ENCODE results near the gene DMRTA1.
"Not testable (repeated sequence)": the region's sequence is repeated elsewhere in the genome, so short reads cannot be mapped to it uniquely, and the experiment has no call there.

The DMRTA1 gene

GRCh38 chr9:22427226-22427880, 19.3 kb upstream of the DMRTA1 start:
- H3K4me1 ChIP-seq (ENCODE audit: control insufficient read depth in 2 of 2, insufficient read depth in 2 of 2, low read length in 2 of 2): no peaks in the 10 kb centered on the region
- no peak overlapping the region for H3K9ac ChIP-seq (ENCODE audit: low read depth in 1 of 2, low read length in 2 of 2)
- H3K27me3 ChIP-seq (ENCODE audit: control insufficient read depth in 2 of 2, insufficient read depth in 2 of 2, low read length in 2 of 2): no peaks in the 10 kb centered on the region
- no peak overlapping the region for H3K27ac ChIP-seq (ENCODE audit: low read depth in 2 of 2, low read length in 2 of 2)
- H3K36me3 ChIP-seq (ENCODE audit: control insufficient read depth in 2 of 2, insufficient read depth in 2 of 2, low read length in 2 of 2): no peaks in the 10 kb centered on the region
- no peak overlapping the region for H3K4me3 ChIP-seq (ENCODE audit: low read length in 2 of 2)
- H3K9me3 ChIP-seq (ENCODE audit: control insufficient read depth in 2 of 2, low read length in 2 of 2): no peaks in the 10 kb centered on the region

DNA sequence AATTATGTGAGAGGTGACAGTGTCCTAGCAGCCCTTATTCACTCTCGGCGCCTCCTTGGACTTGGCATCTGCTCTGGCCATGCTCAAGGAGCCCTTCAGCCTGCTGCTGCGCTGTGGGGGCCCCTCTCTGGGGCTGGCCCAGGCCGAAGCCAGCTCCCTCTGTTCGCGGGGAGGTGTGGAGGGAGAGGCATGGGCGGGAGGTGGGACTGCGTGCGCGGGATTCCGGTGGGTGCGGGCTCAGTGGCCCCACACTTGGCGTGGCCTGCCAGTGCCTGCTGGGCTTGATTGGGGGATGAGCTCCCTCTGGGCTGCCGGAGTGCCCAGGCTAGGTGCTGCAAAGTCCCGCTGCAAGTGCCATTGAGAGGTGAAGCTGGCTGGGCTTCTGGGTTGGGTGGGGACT, 12.9 kb upstream of the DMRTA1 start:
- no peak overlapping the region for H3K9ac ChIP-seq (ENCODE audit: low read depth in 1 of 2, low read length in 2 of 2)
- H3K4me1 ChIP-seq (ENCODE audit: control insufficient read depth in 2 of 2, insufficient read depth in 2 of 2, low read length in 2 of 2): no peaks in the 10 kb centered on the region
- H3K27me3 ChIP-seq (ENCODE audit: control insufficient read depth in 2 of 2, insufficient read depth in 2 of 2, low read length in 2 of 2): no peaks in the 10 kb centered on the region

DNA sequence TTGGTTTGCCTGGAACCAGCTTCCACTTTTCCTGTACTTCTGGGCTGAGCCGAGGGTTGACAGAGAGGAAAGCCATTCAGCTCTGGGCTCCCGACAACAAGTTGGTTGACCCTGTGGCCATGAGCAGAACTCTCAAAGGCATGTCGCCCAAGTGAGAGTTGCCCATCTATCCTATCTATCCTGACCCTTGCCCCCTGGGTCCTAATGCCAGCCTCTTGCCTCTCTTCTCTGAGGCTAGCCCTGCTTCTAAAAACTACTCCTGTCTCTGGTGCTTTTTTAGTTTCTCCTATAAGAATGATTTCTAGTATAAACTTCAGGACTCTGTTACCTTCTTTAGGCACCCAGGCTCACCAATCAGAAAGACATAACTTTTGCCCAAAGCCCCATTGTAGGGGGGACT, 11.4 kb upstream of the DMRTA1 start:
- H3K9ac ChIP-seq (ENCODE audit: low read depth in 1 of 2, low read length in 2 of 2); H3K4me1 ChIP-seq (ENCODE audit: control insufficient read depth in 2 of 2, insufficient read depth in 2 of 2, low read length in 2 of 2); H3K9me3 ChIP-seq (ENCODE audit: control insufficient read depth in 2 of 2, low read length in 2 of 2); H3K36me3 ChIP-seq (ENCODE audit: control insufficient read depth in 2 of 2, insufficient read depth in 2 of 2, low read length in 2 of 2); H3K27ac ChIP-seq (ENCODE audit: low read depth in 2 of 2, low read length in 2 of 2); H3K4me3 ChIP-seq (ENCODE audit: low read length in 2 of 2); H3K27me3 ChIP-seq (ENCODE audit: control insufficient read depth in 2 of 2, insufficient read depth in 2 of 2, low read length in 2 of 2): not testable (repeated sequence)

More for the DNA sequence above, 12.9 kb upstream of the DMRTA1 start:
- no peak overlapping the region for H3K27ac ChIP-seq (ENCODE audit: low read depth in 2 of 2, low read length in 2 of 2)
- no peaks in the 10 kb centered on the region for H3K36me3 ChIP-seq (ENCODE audit: control insufficient read depth in 2 of 2, insufficient read depth in 2 of 2, low read length in 2 of 2)
- no peak overlapping the region for H3K4me3 ChIP-seq (ENCODE audit: low read length in 2 of 2)
- H3K9me3 ChIP-seq (ENCODE audit: control insufficient read depth in 2 of 2, low read length in 2 of 2): no peaks in the 10 kb centered on the region

- not testable (repeated sequence) for H3K27me3 ChIP-seq (ENCODE audit: control insufficient read depth in 2 of 2, insufficient read depth in 2 of 2, low read length in 2 of 2); H3K9ac ChIP-seq (ENCODE audit: low read depth in 1 of 2, low read length in 2 of 2); H3K9me3 ChIP-seq (ENCODE audit: control insufficient read depth in 2 of 2, low read length in 2 of 2); H3K36me3 ChIP-seq (ENCODE audit: control insufficient read depth in 2 of 2, insufficient read depth in 2 of 2, low read length in 2 of 2); H3K4me3 ChIP-seq (ENCODE audit: low read length in 2 of 2); H3K27ac ChIP-seq (ENCODE audit: low read depth in 2 of 2, low read length in 2 of 2); H3K4me1 ChIP-seq (ENCODE audit: control insufficient read depth in 2 of 2, insufficient read depth in 2 of 2, low read length in 2 of 2)
Observed at GRCh38 chr9:22437461-22438067, 9.1 kb upstream of the DMRTA1 start.

DNA sequence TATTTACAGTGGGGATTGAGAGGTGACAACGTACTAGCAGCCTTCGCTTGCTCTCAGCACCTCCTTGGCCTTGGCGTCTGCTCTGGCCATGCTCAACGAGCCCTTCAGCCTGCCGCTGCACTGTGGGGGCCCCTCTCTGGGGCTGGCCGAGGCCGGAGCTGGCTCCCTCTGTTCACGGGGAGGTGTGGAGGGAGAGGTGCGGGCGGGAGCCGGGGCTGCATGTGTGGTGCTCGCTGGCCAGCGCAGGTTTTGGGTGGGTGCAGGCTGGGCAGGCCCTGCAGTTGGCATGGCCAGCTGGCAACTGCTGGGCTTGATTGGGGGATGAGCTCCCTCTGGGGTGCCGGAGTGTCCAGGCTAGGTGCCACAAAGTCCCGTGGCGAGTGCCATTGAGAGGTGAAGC, 5.8 kb upstream of the DMRTA1 start:
- no peak overlapping the region for H3K27ac ChIP-seq (ENCODE audit: low read depth in 2 of 2, low read length in 2 of 2)
- H3K4me1 ChIP-seq (ENCODE audit: control insufficient read depth in 2 of 2, insufficient read depth in 2 of 2, low read length in 2 of 2): no peaks in the 10 kb centered on the region
- H3K4me3 ChIP-seq (ENCODE audit: low read length in 2 of 2): no peak overlapping the region
- H3K27me3 ChIP-seq (ENCODE audit: control insufficient read depth in 2 of 2, insufficient read depth in 2 of 2, low read length in 2 of 2): peaks cover 6 to 9% of the 10 kb centered on the region in 2 donors
- no peak overlapping the region for H3K9ac ChIP-seq (ENCODE audit: low read depth in 1 of 2, low read length in 2 of 2)
- no peaks in the 10 kb centered on the region for H3K9me3 ChIP-seq (ENCODE audit: control insufficient read depth in 2 of 2, low read length in 2 of 2)
- no peaks in the 10 kb centered on the region for H3K36me3 ChIP-seq (ENCODE audit: control insufficient read depth in 2 of 2, insufficient read depth in 2 of 2, low read length in 2 of 2)

GRCh38 chr9:22446950-22447617, 460 bp downstream of the DMRTA1 start:
- Histone ChIP-seq H3K36me3 (ENCODE audit: control insufficient read depth in 2 of 2, insufficient read depth in 2 of 2, low read length in 2 of 2) (no peaks in the 10 kb centered on the region), H3K9ac (ENCODE audit: low read depth in 1 of 2, low read length in 2 of 2) (peak overlapping the region; percentile 50 to 65), H3K4me3 (ENCODE audit: low read length in 2 of 2) (peak overlapping the region; percentile 58 to 83), H3K27ac (ENCODE audit: low read depth in 2 of 2, low read length in 2 of 2) (peak overlapping the region in 1 of 2 donors; percentile 67), H3K27me3 (ENCODE audit: control insufficient read depth in 2 of 2, insufficient read depth in 2 of 2, low read length in 2 of 2) (peaks cover 9% of the 10 kb centered on the region in 2 donors), H3K9me3 (ENCODE audit: control insufficient read depth in 2 of 2, low read length in 2 of 2) (no peaks in the 10 kb centered on the region), H3K4me1 (ENCODE audit: control insufficient read depth in 2 of 2, insufficient read depth in 2 of 2, low read length in 2 of 2) (no peaks in the 10 kb centered on the region)

GRCh38 chr9:22447618-22448305, 1.1 kb downstream of the DMRTA1 start:
- Histone ChIP-seq H3K4me1 (ENCODE audit: control insufficient read depth in 2 of 2, insufficient read depth in 2 of 2, low read length in 2 of 2) (no peaks in the 10 kb centered on the region), H3K4me3 (ENCODE audit: low read length in 2 of 2) (peak overlapping the region; percentile 58 to 83), H3K9me3 (ENCODE audit: control insufficient read depth in 2 of 2, low read length in 2 of 2) (no peaks in the 10 kb centered on the region), H3K27ac (ENCODE audit: low read depth in 2 of 2, low read length in 2 of 2) (peak overlapping the region in 1 of 2 donors; percentile 67), H3K36me3 (ENCODE audit: control insufficient read depth in 2 of 2, insufficient read depth in 2 of 2, low read length in 2 of 2) (no peaks in the 10 kb centered on the region), H3K9ac (ENCODE audit: low read depth in 1 of 2, low read length in 2 of 2) (peak overlapping the region; percentile 50 to 65), H3K27me3 (ENCODE audit: control insufficient read depth in 2 of 2, insufficient read depth in 2 of 2, low read length in 2 of 2) (peaks cover 9% of the 10 kb centered on the region in 2 donors)

GRCh38 chr9:22449719-22450118, 3.1 kb downstream of the DMRTA1 start:
- no peak overlapping the region for H3K9ac ChIP-seq (ENCODE audit: low read depth in 1 of 2, low read length in 2 of 2)
- H3K27me3 ChIP-seq (ENCODE audit: control insufficient read depth in 2 of 2, insufficient read depth in 2 of 2, low read length in 2 of 2): peaks cover 6 to 9% of the 10 kb centered on the region in 2 donors
- no peaks in the 10 kb centered on the region for H3K36me3 ChIP-seq (ENCODE audit: control insufficient read depth in 2 of 2, insufficient read depth in 2 of 2, low read length in 2 of 2)
- no peaks in the 10 kb centered on the region for H3K9me3 ChIP-seq (ENCODE audit: control insufficient read depth in 2 of 2, low read length in 2 of 2)
- no peak overlapping the region for H3K27ac ChIP-seq (ENCODE audit: low read depth in 2 of 2, low read length in 2 of 2)
- H3K4me1 ChIP-seq (ENCODE audit: control insufficient read depth in 2 of 2, insufficient read depth in 2 of 2, low read length in 2 of 2): no peaks in the 10 kb centered on the region
- no peak overlapping the region for H3K4me3 ChIP-seq (ENCODE audit: low read length in 2 of 2)

DNA sequence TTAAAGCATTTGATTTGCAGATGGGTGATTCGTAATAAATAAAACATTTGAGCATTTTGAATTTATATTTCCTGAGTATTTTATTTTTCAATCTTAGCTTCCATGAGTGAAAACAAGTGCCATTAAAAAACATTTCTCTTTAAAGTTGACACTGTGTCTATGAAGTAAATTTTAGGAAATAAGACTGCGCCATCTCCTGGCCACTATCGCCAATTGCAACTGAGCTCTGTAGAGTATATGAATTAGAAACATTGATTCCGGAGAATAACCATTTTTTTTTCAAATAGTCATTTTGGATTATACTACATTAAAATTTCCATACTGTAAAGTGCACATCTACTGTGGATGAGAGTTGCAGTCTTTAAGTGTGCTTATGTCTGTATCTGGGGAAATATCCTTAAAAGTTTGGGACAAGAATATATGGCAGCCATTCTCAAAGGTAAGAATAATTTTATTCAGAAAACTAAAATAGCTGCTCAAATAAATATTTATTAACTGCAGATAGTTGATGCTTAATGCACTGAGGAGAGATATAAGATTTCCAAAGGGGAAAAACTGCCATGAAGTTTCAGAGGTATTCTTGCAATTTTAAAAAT, 5.9 kb downstream of the DMRTA1 start:
- Histone ChIP-seq H3K4me1 (ENCODE audit: control insufficient read depth in 2 of 2, insufficient read depth in 2 of 2, low read length in 2 of 2) (no peaks in the 10 kb centered on the region), H3K4me3 (ENCODE audit: low read length in 2 of 2) (no peak overlapping the region), H3K36me3 (ENCODE audit: control insufficient read depth in 2 of 2, insufficient read depth in 2 of 2, low read length in 2 of 2) (no peaks in the 10 kb centered on the region), H3K9ac (ENCODE audit: low read depth in 1 of 2, low read length in 2 of 2) (no peak overlapping the region), H3K27ac (ENCODE audit: low read depth in 2 of 2, low read length in 2 of 2) (no peak overlapping the region), H3K9me3 (ENCODE audit: control insufficient read depth in 2 of 2, low read length in 2 of 2) (no peaks in the 10 kb centered on the region), H3K27me3 (ENCODE audit: control insufficient read depth in 2 of 2, insufficient read depth in 2 of 2, low read length in 2 of 2) (peaks cover 0 to 3% of the 10 kb centered on the region in 2 donors)

DNA sequence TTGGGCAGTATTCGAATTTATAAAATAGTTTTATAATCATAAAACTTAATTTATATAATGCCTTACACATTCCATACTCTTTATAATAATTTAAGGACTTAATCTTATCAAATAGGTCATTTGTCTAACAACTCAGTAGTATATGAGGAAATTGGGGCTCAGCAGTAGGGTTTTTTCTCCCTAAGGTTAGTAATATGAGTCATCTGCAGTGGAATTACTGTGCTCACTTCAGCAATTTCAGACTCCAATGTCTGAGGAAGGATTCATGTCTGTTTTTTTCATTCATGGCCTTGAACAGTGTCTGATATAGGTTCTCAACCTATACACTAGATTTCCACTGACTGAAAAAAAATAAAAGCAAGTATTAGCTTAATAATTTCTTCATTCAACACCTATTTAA, 7.4 kb downstream of the DMRTA1 start:
- no peak overlapping the region for H3K4me3 ChIP-seq (ENCODE audit: low read length in 2 of 2)
- no peaks in the 10 kb centered on the region for H3K9me3 ChIP-seq (ENCODE audit: control insufficient read depth in 2 of 2, low read length in 2 of 2)

More for the DNA sequence above, 7.4 kb downstream of the DMRTA1 start:
- Histone ChIP-seq H3K27ac (ENCODE audit: low read depth in 2 of 2, low read length in 2 of 2) (no peak overlapping the region), H3K36me3 (ENCODE audit: control insufficient read depth in 2 of 2, insufficient read depth in 2 of 2, low read length in 2 of 2) (no peaks in the 10 kb centered on the region), H3K9ac (ENCODE audit: low read depth in 1 of 2, low read length in 2 of 2) (no peak overlapping the region), H3K27me3 (ENCODE audit: control insufficient read depth in 2 of 2, insufficient read depth in 2 of 2, low read length in 2 of 2) (no peaks in the 10 kb centered on the region), H3K4me1 (ENCODE audit: control insufficient read depth in 2 of 2, insufficient read depth in 2 of 2, low read length in 2 of 2) (no peaks in the 10 kb centered on the region)

All from mucosa of rectum (tissue), 2 donors.